K562 (cell line): Measurements from ENCODE around the gene FAM114A1. TPM values are rescaled to one million over a fixed set of nuclear protein-coding genes. Genes with fewer than 3 reads are reported as not detected.
"Not testable (repeated sequence)": the region's sequence is repeated elsewhere in the genome, so short reads cannot be mapped to it uniquely, and the experiment has no call there.

ENCODE experiments used
- GABPA ChIP-seq: fragments of 200-800 bp; sonication (Bioruptor generic); conservative IDR thresholded peaks from 2 replicates; pipeline ENCODE4 v1.6.1; 2016; ENCODE audit warnings: low read depth, missing genetic modification characterization, missing compliant biosample characterization
- polyA plus RNA-seq, 8 experiments: library from polyadenylated mRNA; depleted of rRNA in 4 of 8; stranded (reverse) in 5 of 8; unstranded in 3 of 8; fragments of >200 nt; fragmentation: Nextera tagmentation in 2 of 8; fragmentation: Illumina TruSeq in 1 of 8; extraction: Ambion mirVana in 2 of 8; extraction: Trizol in 1 of 8; gene quantifications; 2 replicates each; pipeline versions ENCODE4 v1.2.1 to v1.2.3, GENCODE V29; 2011 to 2014; ENCODE audit warnings: inconsistent platforms in 1 of 8, missing spikeins in 1 of 8
- total RNA-seq, 7 experiments: library from RNA; depleted of rRNA in 6 of 7; stranded (reverse); fragments of >200 nt in 6 of 7; fragmentation: Illumina TruSeq in 2 of 7; extraction: Trizol in 2 of 7; gene quantifications; 2 replicates each; pipeline versions ENCODE4 v1.2.1 to v1.2.3, GENCODE V29; 2011 to 2021; ENCODE audit warnings: low replicate concordance in 1 of 7
- TF ChIP-seq, protein P1 (sequence below), 2 experiments: fragments of 450-650 bp in 1 of 2; sonication (generic) in 1 of 2; formaldehyde crosslinking in 1 of 2; IDR thresholded peaks; 2 replicates each; pipeline versions ENCODE4 v1.7.1 to v1.9.0; 2016 to 2022; ENCODE audit warnings: inconsistent platforms in 1 of 2, mild to moderate bottlenecking in 1 of 2, missing genetic modification reagents in 1 of 2
- TF ChIP-seq, protein P2 (sequence below): sonication (generic); formaldehyde crosslinking; IDR thresholded peaks from 2 replicates; pipeline ENCODE4 v1.8.1; 2023; ENCODE audit warnings: mild to moderate bottlenecking, missing genetic modification reagents

FAM114A1 gene
- total and polyA plus RNA-seq, 9 of the 15 experiments (the other 6 are each of a cell fraction or from before 2014, with no cell fraction given): 1.8 to 12.0 (median 4.3) TPM

DNA sequence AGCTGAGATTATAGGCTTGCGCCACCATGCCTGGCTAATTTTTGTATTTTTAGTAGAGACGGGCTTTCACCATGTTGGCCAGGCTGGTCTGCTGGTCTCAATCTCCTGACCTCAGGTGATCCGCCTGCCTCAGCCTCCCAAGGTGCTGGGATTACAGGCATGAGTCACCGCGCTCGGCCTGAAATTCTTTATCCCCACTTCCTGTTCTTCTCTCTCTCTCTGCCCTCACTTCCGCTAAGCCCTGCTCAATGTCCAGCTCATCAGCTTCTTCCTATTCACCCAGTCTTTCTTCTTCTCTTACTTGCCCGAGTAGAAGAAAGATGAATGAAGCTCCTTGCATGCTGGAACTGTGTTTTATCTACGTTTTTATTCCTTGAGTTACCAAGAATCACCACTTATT lies 120.7 kb downstream of the FAM114A1 start (continued):
- TF ChIP-seq, protein P1, sequence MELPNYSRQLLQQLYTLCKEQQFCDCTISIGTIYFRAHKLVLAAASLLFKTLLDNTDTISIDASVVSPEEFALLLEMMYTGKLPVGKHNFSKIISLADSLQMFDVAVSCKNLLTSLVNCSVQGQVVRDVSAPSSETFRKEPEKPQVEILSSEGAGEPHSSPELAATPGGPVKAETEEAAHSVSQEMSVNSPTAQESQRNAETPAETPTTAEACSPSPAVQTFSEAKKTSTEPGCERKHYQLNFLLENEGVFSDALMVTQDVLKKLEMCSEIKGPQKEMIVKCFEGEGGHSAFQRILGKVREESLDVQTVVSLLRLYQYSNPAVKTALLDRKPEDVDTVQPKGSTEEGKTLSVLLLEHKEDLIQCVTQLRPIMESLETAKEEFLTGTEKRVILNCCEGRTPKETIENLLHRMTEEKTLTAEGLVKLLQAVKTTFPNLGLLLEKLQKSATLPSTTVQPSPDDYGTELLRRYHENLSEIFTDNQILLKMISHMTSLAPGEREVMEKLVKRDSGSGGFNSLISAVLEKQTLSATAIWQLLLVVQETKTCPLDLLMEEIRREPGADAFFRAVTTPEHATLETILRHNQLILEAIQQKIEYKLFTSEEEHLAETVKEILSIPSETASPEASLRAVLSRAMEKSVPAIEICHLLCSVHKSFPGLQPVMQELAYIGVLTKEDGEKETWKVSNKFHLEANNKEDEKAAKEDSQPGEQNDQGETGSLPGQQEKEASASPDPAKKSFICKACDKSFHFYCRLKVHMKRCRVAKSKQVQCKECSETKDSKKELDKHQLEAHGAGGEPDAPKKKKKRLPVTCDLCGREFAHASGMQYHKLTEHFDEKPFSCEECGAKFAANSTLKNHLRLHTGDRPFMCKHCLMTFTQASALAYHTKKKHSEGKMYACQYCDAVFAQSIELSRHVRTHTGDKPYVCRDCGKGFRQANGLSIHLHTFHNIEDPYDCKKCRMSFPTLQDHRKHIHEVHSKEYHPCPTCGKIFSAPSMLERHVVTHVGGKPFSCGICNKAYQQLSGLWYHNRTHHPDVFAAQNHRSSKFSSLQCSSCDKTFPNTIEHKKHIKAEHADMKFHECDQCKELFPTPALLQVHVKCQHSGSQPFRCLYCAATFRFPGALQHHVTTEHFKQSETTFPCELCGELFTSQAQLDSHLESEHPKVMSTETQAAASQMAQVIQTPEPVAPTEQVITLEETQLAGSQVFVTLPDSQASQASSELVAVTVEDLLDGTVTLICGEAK (IDR thresholded peaks at IDR 0.05): peak; percentile 81
- TF ChIP-seq, protein P1 (CRISPR knock-in tag; IDR thresholded peaks at IDR 0.05): not testable (repeated sequence)
- peak; percentile 80 for TF ChIP-seq GABPA (tag)
- TF ChIP-seq, protein P2, sequence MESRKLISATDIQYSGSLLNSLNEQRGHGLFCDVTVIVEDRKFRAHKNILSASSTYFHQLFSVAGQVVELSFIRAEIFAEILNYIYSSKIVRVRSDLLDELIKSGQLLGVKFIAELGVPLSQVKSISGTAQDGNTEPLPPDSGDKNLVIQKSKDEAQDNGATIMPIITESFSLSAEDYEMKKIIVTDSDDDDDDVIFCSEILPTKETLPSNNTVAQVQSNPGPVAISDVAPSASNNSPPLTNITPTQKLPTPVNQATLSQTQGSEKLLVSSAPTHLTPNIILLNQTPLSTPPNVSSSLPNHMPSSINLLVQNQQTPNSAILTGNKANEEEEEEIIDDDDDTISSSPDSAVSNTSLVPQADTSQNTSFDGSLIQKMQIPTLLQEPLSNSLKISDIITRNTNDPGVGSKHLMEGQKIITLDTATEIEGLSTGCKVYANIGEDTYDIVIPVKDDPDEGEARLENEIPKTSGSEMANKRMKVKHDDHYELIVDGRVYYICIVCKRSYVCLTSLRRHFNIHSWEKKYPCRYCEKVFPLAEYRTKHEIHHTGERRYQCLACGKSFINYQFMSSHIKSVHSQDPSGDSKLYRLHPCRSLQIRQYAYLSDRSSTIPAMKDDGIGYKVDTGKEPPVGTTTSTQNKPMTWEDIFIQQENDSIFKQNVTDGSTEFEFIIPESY: peak; percentile 91
